Colon (tissue), 2 donors: ENCODE measurements around the gene MBD5.

Experiments used
- FAIRE-seq: peaks from 2 replicates; lab custom pipeline; 2012; peaks lifted over from hg19 to GRCh38; lab: Jason Lieb, UNC
- donor health status: control.
- donor health status: control.

The MBD5 gene

GRCh38 chr2:148302526-148302925, 281.6 kb downstream of the MBD5 start:
- FAIRE-seq = no peak

- no peak for FAIRE-seq
These were observed 282.3 kb downstream of the MBD5 start for GRCh38 chr2:148303161-148303560.

- FAIRE-seq = no peak
These were observed 284.6 kb downstream of the MBD5 start for GRCh38 chr2:148305476-148305875.

- FAIRE-seq = no peak
These were observed 285.1 kb downstream of the MBD5 start for GRCh38 chr2:148306027-148306426.

- no peak for FAIRE-seq
These were observed 296.7 kb downstream of the MBD5 start for GRCh38 chr2:148317598-148317997.

GRCh38 chr2:148338541-148338940, 317.6 kb downstream of the MBD5 start:
- FAIRE-seq = no peak

GRCh38 chr2:148342086-148342485, 321.2 kb downstream of the MBD5 start:
- no peak for FAIRE-seq

- no peak for FAIRE-seq
These were observed 329.3 kb downstream of the MBD5 start for GRCh38 chr2:148350199-148350598.

- FAIRE-seq = no peak
These were observed 330.7 kb downstream of the MBD5 start for GRCh38 chr2:148351437-148352143.

GRCh38 chr2:148358375-148358774, 337.5 kb downstream of the MBD5 start:
- FAIRE-seq = no peak

GRCh38 chr2:148360662-148361061, 339.8 kb downstream of the MBD5 start:
- no peak for FAIRE-seq

GRCh38 chr2:148362144-148362796, 341.4 kb downstream of the MBD5 start:
- FAIRE-seq = no peak

- FAIRE-seq = no peak
These were observed 354.3 kb downstream of the MBD5 start for GRCh38 chr2:148375214-148375613.

- FAIRE-seq = no peak
These were observed 370.4 kb downstream of the MBD5 start for GRCh38 chr2:148391324-148391723.

GRCh38 chr2:148402786-148403185, 381.9 kb downstream of the MBD5 start:
- FAIRE-seq = no peak

GRCh38 chr2:148410899-148411298, 390.0 kb downstream of the MBD5 start:
- FAIRE-seq = no peak

GRCh38 chr2:148416248-148416647, 395.4 kb downstream of the MBD5 start:
- no peak for FAIRE-seq

- no peak for FAIRE-seq
These were observed 409.2 kb downstream of the MBD5 start for GRCh38 chr2:148430101-148430500.

GRCh38 chr2:148447877-148448276, 427.0 kb downstream of the MBD5 start:
- no peak for FAIRE-seq

- FAIRE-seq = no peak
These were observed 429.6 kb downstream of the MBD5 start for GRCh38 chr2:148450531-148450930.

- FAIRE-seq = no peak
These were observed 430.2 kb downstream of the MBD5 start for GRCh38 chr2:148451046-148451445.

- FAIRE-seq = no peak
These were observed 434.9 kb downstream of the MBD5 start for GRCh38 chr2:148455791-148456190.

- FAIRE-seq = no peak
These were observed 437.3 kb downstream of the MBD5 start for GRCh38 chr2:148458171-148458570.

- FAIRE-seq = no peak
These were observed 438.5 kb downstream of the MBD5 start for GRCh38 chr2:148459377-148459778.
